CD4-positive, alpha-beta T cell treated with Interleukin-6 at 100 ng/mL for 8 hours (primary cell): ENCODE data around the gene EWSR1.

Experiments
- DNase-seq: peaks from one replicate; pipeline ENCODE4 v3.0.0-alpha.2; 2020; ENCODE audit warnings: mixed read lengths, low spot score

Gene EWSR1

GRCh38 chr22:29269230-29269604 is 1.1 kb downstream of the EWSR1 start:
- no peak for DNase-seq

- no peak for DNase-seq
Measured at GRCh38 chr22:29269731-29270474, 1.8 kb downstream of the EWSR1 start.

- no peak for DNase-seq
Measured at GRCh38 chr22:29270475-29271271, 2.6 kb downstream of the EWSR1 start.

- DNase-seq, result no peak
Measured at GRCh38 chr22:29272624-29273023, 4.6 kb downstream of the EWSR1 start.

GRCh38 chr22:29275167-29275566 is 7.1 kb downstream of the EWSR1 start:
- no peak for DNase-seq

GRCh38 chr22:29275819-29276565 is 7.9 kb downstream of the EWSR1 start:
- DNase-seq, result no peak

- DNase-seq, result no peak
Measured at GRCh38 chr22:29277927-29278326, 9.9 kb downstream of the EWSR1 start.

- no peak for DNase-seq
Measured at GRCh38 chr22:29284196-29284595, 16.1 kb downstream of the EWSR1 start.

- no peak for DNase-seq
Measured at GRCh38 chr22:29288837-29289236, 20.8 kb downstream of the EWSR1 start.

- DNase-seq, result no peak
Measured at GRCh38 chr22:29290061-29290460, 22.0 kb downstream of the EWSR1 start.

- no peak for DNase-seq
Measured at GRCh38 chr22:29291215-29291614, 23.1 kb downstream of the EWSR1 start.

GRCh38 chr22:29292379-29292778 is 24.3 kb downstream of the EWSR1 start:
- DNase-seq, result no peak

GRCh38 chr22:29298641-29299040 is 30.6 kb downstream of the EWSR1 start:
- DNase-seq, result no peak

- no peak for DNase-seq
Measured at GRCh38 chr22:29299136-29299900, 31.2 kb downstream of the EWSR1 start.

GRCh38 chr22:29300467-29300806 is 32.4 kb downstream of the EWSR1 start:
- no peak for DNase-seq

- DNase-seq, result no peak
Measured at GRCh38 chr22:29300807-29301601, 32.9 kb downstream of the EWSR1 start.

GRCh38 chr22:29301716-29302401 is 33.8 kb downstream of the EWSR1 start:
- no peak for DNase-seq

GRCh38 chr22:29302402-29302680 is 34.3 kb downstream of the EWSR1 start:
- no peak for DNase-seq

- no peak for DNase-seq
Measured at GRCh38 chr22:29302681-29303465, 34.8 kb downstream of the EWSR1 start.

- no peak for DNase-seq
Measured at GRCh38 chr22:29305836-29306174, 37.7 kb downstream of the EWSR1 start.
